HEK293 (cell line): ENCODE results near the gene PRODH2.
A peak's percentile ranks its signal among the peaks of the same experiment; 100 is the strongest.

Experiments
- CTCF ChIA-PET: fragments of 350-600 bp; formaldehyde crosslinking; extraction: SDS; loops from one replicate; lab custom pipeline; 2021; ENCODE audit warnings: antibody characterized with exemption; lab: Yijun Ruan, JAX
- POLR2A ChIA-PET: fragments of 300-600 bp; formaldehyde crosslinking; extraction: SDS; loops from one replicate; lab custom pipeline; 2020; ENCODE audit warnings: antibody characterized with exemption, inconsistent platforms; lab: Yijun Ruan, JAX
- H3K27ac ChIP-seq: fragments of 200-500 bp; sonication (Bioruptor generic); 2 replicates; pipeline ENCODE4 v1.5.1; 2014; ENCODE audit warnings: low read depth, low read length, control low read depth, inconsistent platforms; ENCODE audit errors: extremely low read depth
- H3K36me3 ChIP-seq, 2 experiments: fragments of 200-500 bp in 1 of 2; sonication (Bioruptor generic) in 1 of 2; 1 replicate in 1 of 2; 2 replicates in 1 of 2; pipeline ENCODE4 v1.5.1; 2014 to 2017; ENCODE audit warnings: inconsistent platforms in 2 of 2, low read length in 2 of 2; ENCODE audit not compliant: control insufficient read depth in 2 of 2, insufficient read depth in 1 of 2
- H3K4me1 ChIP-seq: fragments of 200-500 bp; sonication (Bioruptor generic); 2 replicates; pipeline ENCODE4 v1.5.1; 2014; ENCODE audit warnings: mild to moderate bottlenecking, low read length, inconsistent platforms; ENCODE audit not compliant: control insufficient read depth, insufficient read depth
- H3K4me3 ChIP-seq: 2 replicates; pipeline ENCODE4 v1.5.1; 2011; ENCODE audit warnings: low read depth, mild to moderate bottlenecking, control low read depth, low read length, moderate library complexity
- H3K9me3 ChIP-seq: fragments of 200-500 bp; sonication (Bioruptor generic); 2 replicates; pipeline ENCODE4 v1.5.1; 2014; ENCODE audit warnings: low read depth, low read length, inconsistent platforms; ENCODE audit not compliant: control insufficient read depth, insufficient read depth
- BCL11A ChIP-seq: fragments of 450-650 bp; formaldehyde crosslinking; IDR thresholded peaks from 2 replicates; pipeline ENCODE4 v1.5.1; 2016; ENCODE audit warnings: low read depth, missing biosample characterization, missing genetic modification characterization
- BCL11B ChIP-seq: fragments of 450-650 bp; formaldehyde crosslinking; IDR thresholded peaks from 2 replicates; pipeline ENCODE4 v1.5.1; 2016; ENCODE audit warnings: low read depth, missing biosample characterization, missing genetic modification characterization
- EGR2 ChIP-seq: fragments of 450-650 bp; formaldehyde crosslinking; IDR thresholded peaks from 2 replicates; pipeline ENCODE4 v1.5.1; 2016; ENCODE audit warnings: low read depth, missing biosample characterization, missing genetic modification characterization
- GLIS1 ChIP-seq: fragments of 450-650 bp; formaldehyde crosslinking; IDR thresholded peaks from 2 replicates; pipeline ENCODE4 v1.5.1; 2016; ENCODE audit warnings: missing biosample characterization, missing genetic modification characterization
- HOXA7 ChIP-seq: sonication (generic); formaldehyde crosslinking; IDR thresholded peaks from 2 replicates; pipeline ENCODE4 v1.8.1; 2022; ENCODE audit warnings: missing genetic modification reagents, borderline replicate concordance
- PRDM1 ChIP-seq: fragments of 450-650 bp; formaldehyde crosslinking; IDR thresholded peaks from 2 replicates; pipeline ENCODE4; 2016; ENCODE audit warnings: missing biosample characterization, missing genetic modification characterization
- PRDM2 ChIP-seq: fragments of 450-650 bp; formaldehyde crosslinking; IDR thresholded peaks from 2 replicates; pipeline ENCODE4 v1.5.1; 2016; ENCODE audit warnings: missing biosample characterization, missing genetic modification characterization, borderline replicate concordance
- ZIC2 ChIP-seq: fragments of 450-650 bp; formaldehyde crosslinking; IDR thresholded peaks from 2 replicates; pipeline ENCODE4 v1.5.1; 2016; ENCODE audit warnings: missing biosample characterization, missing genetic modification characterization
- ZNF37A ChIP-seq: fragments of 450-650 bp; IDR thresholded peaks from 2 replicates; pipeline ENCODE4 v1.5.1; 2018; ENCODE audit warnings: missing biosample characterization, missing genetic modification characterization
- ZNF529 ChIP-seq: fragments of 450-650 bp; formaldehyde crosslinking; IDR thresholded peaks from 2 replicates; pipeline ENCODE4 v1.5.1; 2017; ENCODE audit warnings: missing genetic modification characterization, missing biosample characterization; ENCODE audit not compliant: insufficient replicate concordance
- ZNF600 ChIP-seq: fragments of 450-650 bp; formaldehyde crosslinking; IDR thresholded peaks from 2 replicates; pipeline ENCODE4 v1.5.1; 2016; ENCODE audit warnings: missing biosample characterization, missing genetic modification characterization
- ZNF639 ChIP-seq: fragments of 450-650 bp; formaldehyde crosslinking; IDR thresholded peaks from 2 replicates; pipeline ENCODE4 v1.5.1; 2016; ENCODE audit warnings: missing biosample characterization, missing genetic modification characterization
- ZNF654 ChIP-seq: fragments of 450-650 bp; formaldehyde crosslinking; IDR thresholded peaks from 2 replicates; pipeline ENCODE4 v1.5.1; 2016; ENCODE audit warnings: low read depth, missing biosample characterization, missing genetic modification characterization
- ZNF777 ChIP-seq: fragments of 450-650 bp; formaldehyde crosslinking; IDR thresholded peaks from 2 replicates; pipeline ENCODE4 v1.5.1; 2017; ENCODE audit warnings: missing biosample characterization, missing genetic modification characterization, borderline replicate concordance
- ZNF785 ChIP-seq: fragments of 450-650 bp; formaldehyde crosslinking; IDR thresholded peaks from 2 replicates; pipeline ENCODE4 v1.5.1; 2016; ENCODE audit warnings: missing biosample characterization, missing genetic modification characterization
- TF ChIP-seq, protein P1 (sequence below): fragments of 450-650 bp; formaldehyde crosslinking; IDR thresholded peaks from 2 replicates; pipeline ENCODE4 v1.5.1; 2016; ENCODE audit warnings: missing biosample characterization, missing genetic modification characterization
- TF ChIP-seq, protein P2 (sequence below): fragments of 450-650 bp; formaldehyde crosslinking; IDR thresholded peaks from 2 replicates; pipeline ENCODE4 v1.5.1; 2016; ENCODE audit warnings: missing biosample characterization, missing genetic modification characterization

Gene PRODH2

DNA sequence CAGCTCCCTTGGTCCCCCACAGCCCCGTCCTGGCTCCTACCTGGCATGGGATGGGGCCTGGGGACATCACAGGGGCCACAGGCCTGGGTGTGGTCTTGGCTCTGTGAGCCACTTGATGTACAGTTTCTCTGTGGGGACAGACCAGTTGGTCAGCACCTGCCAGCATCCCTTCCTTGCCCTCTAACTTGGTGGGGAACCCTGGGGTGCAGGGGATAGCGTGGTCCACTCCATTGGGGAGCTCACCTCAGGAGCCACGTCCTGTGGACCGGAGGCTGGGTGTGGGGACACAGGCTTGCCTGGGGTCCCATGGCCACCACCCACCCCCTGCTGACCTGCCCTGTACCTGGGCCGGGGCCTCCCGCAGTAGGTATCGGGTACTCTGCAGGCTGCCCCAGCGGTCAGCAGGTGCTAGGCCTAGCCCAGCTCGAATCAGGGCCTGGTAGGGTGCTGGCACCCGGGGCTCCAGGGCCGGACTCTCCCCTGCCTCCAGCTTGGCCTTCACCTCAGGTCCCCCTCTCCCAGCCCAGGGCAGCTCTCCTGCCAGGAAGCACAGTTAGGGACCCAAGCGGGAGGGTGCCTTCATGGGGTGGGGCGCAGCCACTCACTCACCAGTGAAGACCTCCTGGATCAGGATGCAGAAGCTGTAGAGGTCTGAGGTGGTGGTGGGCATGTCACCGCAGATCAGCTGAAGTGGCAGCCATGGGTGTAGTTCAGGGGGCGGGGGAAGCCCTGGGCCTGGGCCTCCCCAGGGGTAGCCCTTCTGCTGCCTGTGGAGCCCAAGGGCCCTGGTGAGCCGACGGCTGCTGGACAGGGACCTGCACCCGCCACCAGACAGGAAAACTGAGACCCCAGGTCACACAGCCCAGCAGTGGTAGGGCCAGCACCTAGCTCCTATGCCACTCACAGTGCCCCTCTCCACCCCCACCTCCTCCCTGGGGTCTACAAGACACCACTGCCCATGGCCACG is 22.4 kb downstream of the PRODH2 start (continued):
- TF ChIP-seq, protein P1, sequence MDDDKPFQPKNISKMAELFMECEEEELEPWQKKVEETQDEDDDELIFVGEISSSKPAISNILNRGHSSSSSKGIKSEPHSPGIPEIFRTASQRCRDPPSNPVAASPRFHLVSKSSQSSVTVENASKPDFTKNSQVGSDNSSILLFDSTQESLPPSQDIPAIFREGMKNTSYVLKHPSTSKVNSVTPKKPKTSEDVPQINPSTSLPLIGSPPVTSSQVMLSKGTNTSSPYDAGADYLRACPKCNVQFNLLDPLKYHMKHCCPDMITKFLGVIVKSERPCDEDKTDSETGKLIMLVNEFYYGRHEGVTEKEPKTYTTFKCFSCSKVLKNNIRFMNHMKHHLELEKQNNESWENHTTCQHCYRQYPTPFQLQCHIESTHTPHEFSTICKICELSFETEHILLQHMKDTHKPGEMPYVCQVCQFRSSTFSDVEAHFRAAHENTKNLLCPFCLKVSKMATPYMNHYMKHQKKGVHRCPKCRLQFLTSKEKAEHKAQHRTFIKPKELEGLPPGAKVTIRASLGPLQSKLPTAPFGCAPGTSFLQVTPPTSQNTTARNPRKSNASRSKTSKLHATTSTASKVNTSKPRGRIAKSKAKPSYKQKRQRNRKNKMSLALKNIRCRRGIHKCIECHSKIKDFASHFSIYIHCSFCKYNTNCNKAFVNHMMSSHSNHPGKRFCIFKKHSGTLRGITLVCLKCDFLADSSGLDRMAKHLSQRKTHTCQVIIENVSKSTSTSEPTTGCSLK (tag by site-specific recombination) = no peak
- TF ChIP-seq ZNF785 (tag by site-specific recombination) (no peak), PRDM2 (no peak), PRDM1 (tag by site-specific recombination) (no peak), ZNF529 (tag by site-specific recombination) (no peak), HOXA7 (CRISPR knock-in tag) (no peak), GLIS1 (tag by site-specific recombination) (peak; percentile 33; the same call in 1 of the 2 replicates), ZNF777 (tag by site-specific recombination) (no peak), EGR2 (no peak)
- TF ChIP-seq, protein P2, sequence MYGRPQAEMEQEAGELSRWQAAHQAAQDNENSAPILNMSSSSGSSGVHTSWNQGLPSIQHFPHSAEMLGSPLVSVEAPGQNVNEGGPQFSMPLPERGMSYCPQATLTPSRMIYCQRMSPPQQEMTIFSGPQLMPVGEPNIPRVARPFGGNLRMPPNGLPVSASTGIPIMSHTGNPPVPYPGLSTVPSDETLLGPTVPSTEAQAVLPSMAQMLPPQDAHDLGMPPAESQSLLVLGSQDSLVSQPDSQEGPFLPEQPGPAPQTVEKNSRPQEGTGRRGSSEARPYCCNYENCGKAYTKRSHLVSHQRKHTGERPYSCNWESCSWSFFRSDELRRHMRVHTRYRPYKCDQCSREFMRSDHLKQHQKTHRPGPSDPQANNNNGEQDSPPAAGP (tag by site-specific recombination) = no peak

DNA sequence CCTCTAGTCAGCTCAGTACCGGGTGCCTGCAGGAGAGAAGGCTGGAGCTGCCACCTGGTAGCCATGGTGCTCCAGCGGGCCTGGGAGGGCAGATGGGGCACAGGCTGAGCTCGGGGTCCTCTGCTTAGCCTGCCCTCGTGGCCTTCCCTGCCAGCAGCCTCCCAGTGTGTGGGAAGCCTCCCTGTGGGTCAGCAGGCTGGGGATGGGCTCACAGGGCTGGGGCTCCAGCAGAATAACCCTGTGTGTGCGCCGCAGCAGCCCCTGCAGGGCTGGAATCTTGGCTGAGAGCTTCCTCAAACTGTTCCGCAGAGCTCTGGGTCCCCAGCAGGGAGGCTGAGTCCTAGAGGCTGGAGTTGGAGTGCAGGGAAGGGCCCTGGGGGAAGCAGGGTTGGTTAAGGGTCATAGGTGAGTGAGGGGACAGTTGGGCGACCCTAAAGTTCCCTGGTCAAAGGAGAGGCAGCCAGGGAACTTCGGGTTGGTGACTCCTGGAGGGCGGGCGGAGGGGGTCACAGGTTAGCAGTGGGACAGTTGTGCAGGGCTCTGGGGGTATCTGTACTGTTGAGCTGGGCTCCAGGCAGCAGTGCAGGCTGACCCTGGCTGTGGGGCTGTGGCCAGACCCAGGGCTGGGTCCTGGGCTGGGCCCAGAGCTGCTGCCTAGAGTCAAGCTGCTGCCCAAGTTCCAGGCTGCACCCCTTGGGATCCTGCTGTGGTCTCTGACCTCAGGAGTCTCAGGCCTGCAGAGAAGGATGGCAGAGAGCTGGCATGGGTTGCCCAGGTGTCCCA is 23.3 kb downstream of the PRODH2 start:
- no peak for TF ChIP-seq ZNF37A (tag by site-specific recombination)
- 0 out of 2 replicates have a peak, but pooled peaks have one; percentile 23 for TF ChIP-seq BCL11A (tag by site-specific recombination)
- TF ChIP-seq ZNF639 (tag by site-specific recombination) = no peak
- peak; percentile 97 for TF ChIP-seq ZIC2 (tag by site-specific recombination)
- peak; percentile 44; the same call in 1 of the 2 replicates for TF ChIP-seq GLIS1 (tag by site-specific recombination)
- peak; percentile 36; the same call in 1 of the 2 replicates for TF ChIP-seq BCL11B (tag by site-specific recombination)
- no peak for TF ChIP-seq ZNF654 (tag by site-specific recombination)
- TF ChIP-seq ZNF600 (tag by site-specific recombination) = peak; percentile 78
- Histone ChIP-seq H3K4me3 (no peak overlapping the region), H3K27ac (peak overlapping the region; percentile 41; the same call in 1 of the 2 replicates), H3K4me1 (no peaks in the 10 kb centered on the region), H3K9me3 (no peaks in the 10 kb centered on the region), H3K36me3 (peaks cover 4 to 10% of the 10 kb centered on the region in 2 experiments)
- CTCF ChIA-PET = interaction anchor here (0.6 to 1.2 kb wide), 5 partner anchors 20 to 65 kb away, joined by 3 to 4 read pairs (median 3); no protein-coding TSS in a partner anchor
- POLR2A ChIA-PET = interaction anchor here (1.0 to 3.3 kb wide), 7 partner anchors 9 to 142 kb away, joined by 3 to 13 read pairs (median 4); no protein-coding TSS in a partner anchor
